ENCODE measurements around the gene LDLRAD3. TPM values are rescaled to one million over a fixed set of nuclear protein-coding genes. Genes with fewer than 3 reads are reported as not detected.

Gene LDLRAD3
- total RNA-seq, 1 experiment from 2014 or later = 55.7 TPM

DNA sequence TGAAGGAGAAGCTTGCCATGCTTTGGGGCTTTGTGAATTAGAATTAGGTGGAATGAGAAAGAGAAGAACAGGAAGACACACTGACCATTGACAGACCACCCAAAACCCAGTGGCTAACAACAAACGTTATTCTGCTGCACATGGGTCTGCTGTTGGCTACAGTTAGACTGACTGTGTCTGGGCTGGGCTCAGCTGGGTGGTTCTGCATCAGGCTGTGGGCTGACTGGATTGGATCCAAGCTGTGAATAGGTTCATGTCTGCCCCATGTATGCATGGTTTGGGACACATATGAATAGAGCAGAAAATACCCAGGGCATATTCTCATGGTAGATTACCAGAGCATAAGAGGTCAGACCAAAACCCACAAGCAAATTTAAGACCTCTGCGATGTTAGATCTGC, 11.7 kb upstream of the LDLRAD3 start:
- ChIA-PET CTCF (interaction anchor here (0.5 to 2.3 kb wide), 2 partner anchors 58 to 110 kb away, joined by 5 to 11 read pairs; no protein-coding TSS in a partner anchor), POLR2A (interaction anchor here (0.7 to 1.3 kb wide), 2 partner anchors 13 to 16 kb away, joined by 3 read pairs; no protein-coding TSS in a partner anchor)
- no peak overlapping the region for H3K27ac Mint-ChIP-seq (ENCODE audit: low read depth, unreplicated experiment)
- peaks cover 6% of the 10 kb centered on the region for H3K9me3 Mint-ChIP-seq (ENCODE audit: unreplicated experiment)
- no peaks in the 10 kb centered on the region for H3K36me3 Mint-ChIP-seq (ENCODE audit: insufficient read depth, unreplicated experiment)
- H3K4me3 Mint-ChIP-seq (ENCODE audit: unreplicated experiment) = no peak overlapping the region
- H3K4me1 Mint-ChIP-seq (ENCODE audit: insufficient read depth, unreplicated experiment) = peaks cover 16% of the 10 kb centered on the region
- TF ChIP-seq, protein P1, sequence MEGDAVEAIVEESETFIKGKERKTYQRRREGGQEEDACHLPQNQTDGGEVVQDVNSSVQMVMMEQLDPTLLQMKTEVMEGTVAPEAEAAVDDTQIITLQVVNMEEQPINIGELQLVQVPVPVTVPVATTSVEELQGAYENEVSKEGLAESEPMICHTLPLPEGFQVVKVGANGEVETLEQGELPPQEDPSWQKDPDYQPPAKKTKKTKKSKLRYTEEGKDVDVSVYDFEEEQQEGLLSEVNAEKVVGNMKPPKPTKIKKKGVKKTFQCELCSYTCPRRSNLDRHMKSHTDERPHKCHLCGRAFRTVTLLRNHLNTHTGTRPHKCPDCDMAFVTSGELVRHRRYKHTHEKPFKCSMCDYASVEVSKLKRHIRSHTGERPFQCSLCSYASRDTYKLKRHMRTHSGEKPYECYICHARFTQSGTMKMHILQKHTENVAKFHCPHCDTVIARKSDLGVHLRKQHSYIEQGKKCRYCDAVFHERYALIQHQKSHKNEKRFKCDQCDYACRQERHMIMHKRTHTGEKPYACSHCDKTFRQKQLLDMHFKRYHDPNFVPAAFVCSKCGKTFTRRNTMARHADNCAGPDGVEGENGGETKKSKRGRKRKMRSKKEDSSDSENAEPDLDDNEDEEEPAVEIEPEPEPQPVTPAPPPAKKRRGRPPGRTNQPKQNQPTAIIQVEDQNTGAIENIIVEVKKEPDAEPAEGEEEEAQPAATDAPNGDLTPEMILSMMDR (IDR thresholded peaks at IDR 0.05; ENCODE audit: unreplicated experiment) = no peak
- no TSS peak for BruUV-seq (replicated peaks)
- DNase-seq (ENCODE audit: unreplicated experiment) = no peak
- intact Hi-C loops (cut with micrococcal nuclease) = no loop called here
- H3K27me3 Mint-ChIP-seq (ENCODE audit: insufficient read depth, unreplicated experiment) = no peaks in the 10 kb centered on the region

DNA sequence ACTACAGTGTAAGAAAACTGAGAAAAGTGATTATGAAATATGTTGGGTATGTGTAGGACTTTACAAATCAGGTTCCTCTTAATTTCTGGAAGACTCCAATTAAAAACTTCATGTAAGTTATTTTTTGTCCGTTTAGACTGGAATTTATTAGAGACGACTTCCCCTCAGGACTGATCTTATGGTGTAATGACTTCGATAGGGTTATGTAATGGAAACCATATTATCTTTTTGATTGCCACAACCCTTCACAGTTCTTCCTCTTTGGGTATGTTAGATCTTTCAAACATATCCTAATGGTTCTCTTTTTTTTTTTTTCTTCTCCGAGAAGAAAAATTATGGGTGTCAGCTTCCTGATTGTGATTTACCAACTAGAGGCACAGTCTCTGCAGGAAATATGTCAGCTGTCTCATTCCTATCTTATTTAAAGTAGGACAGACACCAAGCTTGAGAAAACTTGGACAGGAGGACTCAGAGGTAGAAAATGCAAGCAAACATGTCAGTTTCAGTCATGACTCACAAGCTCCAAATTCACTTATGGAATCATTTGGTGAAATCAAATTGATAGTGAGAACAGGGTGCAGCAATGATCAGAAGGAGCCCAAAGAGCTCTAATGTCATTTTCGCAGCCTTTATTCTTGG, 11.1 kb upstream of the LDLRAD3 start:
- BruUV-seq (replicated peaks) = no TSS peak
- H3K27me3 Mint-ChIP-seq (ENCODE audit: insufficient read depth, unreplicated experiment) = no peaks in the 10 kb centered on the region

DNA sequence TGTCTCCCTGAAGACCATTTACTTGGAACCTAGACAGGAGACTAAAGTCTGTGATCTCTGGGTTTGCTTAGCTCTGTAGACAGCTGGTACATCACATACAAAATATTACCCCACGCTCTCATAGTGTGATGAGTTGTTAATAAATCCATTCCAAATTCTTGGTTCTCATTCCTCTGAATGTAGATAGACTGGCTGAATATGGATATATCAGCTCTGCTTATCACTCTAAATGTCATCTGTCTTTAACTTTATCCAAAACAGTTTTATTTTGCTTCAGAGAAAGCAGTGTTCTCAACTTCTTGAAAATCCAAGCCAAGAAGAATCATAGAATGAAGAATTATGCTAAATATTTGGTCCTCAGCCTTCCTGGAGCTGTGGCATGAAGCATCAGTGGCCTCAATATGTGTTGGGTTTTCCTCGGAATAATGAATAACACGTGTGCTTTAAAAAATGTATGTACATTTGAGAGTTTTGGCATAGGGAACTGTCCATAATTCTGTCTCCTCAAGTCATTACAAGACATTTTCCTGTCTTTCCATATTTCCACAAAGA, 10.5 kb upstream of the LDLRAD3 start:
- no peaks in the 10 kb centered on the region for H3K36me3 Mint-ChIP-seq (ENCODE audit: insufficient read depth, unreplicated experiment)
- no peaks in the 10 kb centered on the region for H3K27me3 Mint-ChIP-seq (ENCODE audit: insufficient read depth, unreplicated experiment)
- H3K9me3 Mint-ChIP-seq (ENCODE audit: unreplicated experiment) = peaks cover 6% of the 10 kb centered on the region
- CTCF ChIA-PET = interaction anchor here (0.5 to 2.3 kb wide), 3 partner anchors 14 to 111 kb away, joined by 3 to 11 read pairs (median 3); no protein-coding TSS in a partner anchor
- no TSS peak for BruUV-seq (replicated peaks)
- peaks cover 16% of the 10 kb centered on the region for H3K4me1 Mint-ChIP-seq (ENCODE audit: insufficient read depth, unreplicated experiment)
- intact Hi-C loops (cut with micrococcal nuclease) = no loop called here
- H3K4me3 Mint-ChIP-seq (ENCODE audit: unreplicated experiment) = no peak overlapping the region
- DNase-seq (ENCODE audit: unreplicated experiment) = no peak
- H3K27ac Mint-ChIP-seq (ENCODE audit: low read depth, unreplicated experiment) = peak overlapping the region; percentile 84
- TF ChIP-seq, protein P1 (IDR thresholded peaks at IDR 0.05; ENCODE audit: unreplicated experiment) = no peak
- POLR2A ChIA-PET = interaction anchor here (0.6 to 1.9 kb wide), 8 partner anchors 9 to 316 kb away, joined by 3 to 11 read pairs (median 4); no protein-coding TSS in a partner anchor

More for the DNA sequence above, 11.1 kb upstream of the LDLRAD3 start:
- Mint-ChIP-seq H3K9me3 (ENCODE audit: unreplicated experiment) (peaks cover 6% of the 10 kb centered on the region), H3K4me1 (ENCODE audit: insufficient read depth, unreplicated experiment) (peaks cover 16% of the 10 kb centered on the region), H3K27ac (ENCODE audit: low read depth, unreplicated experiment) (peak overlapping the region; percentile 84), H3K4me3 (ENCODE audit: unreplicated experiment) (peak overlapping the region; percentile 48), H3K36me3 (ENCODE audit: insufficient read depth, unreplicated experiment) (no peaks in the 10 kb centered on the region)
- intact Hi-C loops (cut with micrococcal nuclease) = no loop called here
- POLR2A ChIA-PET = interaction anchor here (0.6 to 1.9 kb wide), 7 partner anchors 10 to 315 kb away, joined by 3 to 11 read pairs (median 4); no protein-coding TSS in a partner anchor
- CTCF ChIA-PET = interaction anchor here (1.1 to 2.3 kb wide), 2 partner anchors 61 to 111 kb away, joined by 3 to 11 read pairs; no protein-coding TSS in a partner anchor
- TF ChIP-seq, protein P1 (IDR thresholded peaks at IDR 0.05; ENCODE audit: unreplicated experiment) = no peak
- DNase-seq (ENCODE audit: unreplicated experiment) = no peak

DNA sequence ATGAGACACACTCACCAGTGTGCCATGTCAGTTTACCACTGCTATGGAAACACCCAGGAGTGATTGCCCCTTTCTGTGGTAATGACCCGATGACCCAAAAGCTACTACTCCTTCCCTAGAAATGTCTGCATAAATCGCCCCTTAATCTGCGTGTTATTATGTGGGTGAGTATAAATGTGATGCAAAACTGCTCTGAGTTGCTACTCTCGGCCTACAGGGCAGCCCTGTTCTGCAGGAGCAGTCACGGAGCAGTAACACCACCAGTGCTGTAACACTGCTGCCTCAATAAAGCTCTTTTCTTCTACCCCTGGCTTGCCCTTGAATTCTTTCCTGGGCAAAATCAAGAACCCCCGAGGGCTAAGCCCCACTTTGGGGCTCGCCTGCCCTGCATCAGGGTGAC, 9.6 kb upstream of the LDLRAD3 start:
- BruUV-seq (replicated peaks) = no TSS peak
- Mint-ChIP-seq H3K4me1 (ENCODE audit: insufficient read depth, unreplicated experiment) (peaks cover 16% of the 10 kb centered on the region), H3K27me3 (ENCODE audit: insufficient read depth, unreplicated experiment) (no peaks in the 10 kb centered on the region), H3K27ac (ENCODE audit: low read depth, unreplicated experiment) (peak overlapping the region; percentile 31), H3K9me3 (ENCODE audit: unreplicated experiment) (peaks cover 6% of the 10 kb centered on the region), H3K4me3 (ENCODE audit: unreplicated experiment) (no peak overlapping the region), H3K36me3 (ENCODE audit: insufficient read depth, unreplicated experiment) (no peaks in the 10 kb centered on the region)
- CTCF ChIA-PET = no interaction called here
- TF ChIP-seq, protein P1 (IDR thresholded peaks at IDR 0.05; ENCODE audit: unreplicated experiment) = no peak
- POLR2A ChIA-PET = interaction anchor here (1.3 to 1.9 kb wide), 2 partner anchors 10 to 14 kb away, joined by 4 to 8 read pairs; no protein-coding TSS in a partner anchor
- intact Hi-C loops (cut with micrococcal nuclease) = no loop called here
- DNase-seq (ENCODE audit: unreplicated experiment) = no peak
